GM12801 (cell line): ENCODE measurements around the gene ODAD4.

ENCODE experiments used
- TF ChIP-seq, protein P1 (sequence below): IDR thresholded peaks from one replicate; pipeline ENCODE4 v1.5.1; 2011; ENCODE audit warnings: control low read depth; ENCODE audit not compliant: insufficient read length; ENCODE audit errors: extremely low read depth

ODAD4 gene

DNA sequence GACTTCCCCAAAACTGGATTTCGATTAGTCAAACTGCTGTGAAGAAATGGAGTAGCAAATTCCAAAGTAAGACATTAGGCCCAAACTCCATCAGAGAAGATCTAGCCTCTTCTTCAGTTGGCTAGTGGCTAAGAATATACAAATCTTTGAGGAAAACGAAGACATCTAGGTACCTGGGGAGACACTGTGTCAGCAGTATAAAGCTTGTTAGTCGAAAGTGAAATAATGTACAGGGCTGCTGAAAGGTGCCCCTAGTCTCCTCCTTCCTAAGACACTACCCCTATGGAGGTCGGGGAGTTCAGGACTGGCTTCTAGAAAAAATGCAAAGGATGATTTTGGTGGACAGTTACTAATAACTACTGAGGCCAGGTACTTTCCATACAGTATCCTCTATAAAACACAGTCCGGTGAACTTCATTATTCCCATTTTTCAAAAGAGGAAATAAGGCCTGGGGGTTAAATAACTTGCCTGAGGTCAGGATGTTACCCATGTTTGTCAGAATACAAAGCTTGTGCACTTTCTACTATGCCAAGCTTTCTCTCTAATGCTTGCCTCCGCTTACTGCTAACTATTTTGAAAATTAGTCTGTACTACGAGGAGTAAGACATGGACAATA lies 71.9 kb downstream of the ODAD4 start:
- TF ChIP-seq, protein P1, sequence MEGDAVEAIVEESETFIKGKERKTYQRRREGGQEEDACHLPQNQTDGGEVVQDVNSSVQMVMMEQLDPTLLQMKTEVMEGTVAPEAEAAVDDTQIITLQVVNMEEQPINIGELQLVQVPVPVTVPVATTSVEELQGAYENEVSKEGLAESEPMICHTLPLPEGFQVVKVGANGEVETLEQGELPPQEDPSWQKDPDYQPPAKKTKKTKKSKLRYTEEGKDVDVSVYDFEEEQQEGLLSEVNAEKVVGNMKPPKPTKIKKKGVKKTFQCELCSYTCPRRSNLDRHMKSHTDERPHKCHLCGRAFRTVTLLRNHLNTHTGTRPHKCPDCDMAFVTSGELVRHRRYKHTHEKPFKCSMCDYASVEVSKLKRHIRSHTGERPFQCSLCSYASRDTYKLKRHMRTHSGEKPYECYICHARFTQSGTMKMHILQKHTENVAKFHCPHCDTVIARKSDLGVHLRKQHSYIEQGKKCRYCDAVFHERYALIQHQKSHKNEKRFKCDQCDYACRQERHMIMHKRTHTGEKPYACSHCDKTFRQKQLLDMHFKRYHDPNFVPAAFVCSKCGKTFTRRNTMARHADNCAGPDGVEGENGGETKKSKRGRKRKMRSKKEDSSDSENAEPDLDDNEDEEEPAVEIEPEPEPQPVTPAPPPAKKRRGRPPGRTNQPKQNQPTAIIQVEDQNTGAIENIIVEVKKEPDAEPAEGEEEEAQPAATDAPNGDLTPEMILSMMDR, result no peak

DNA sequence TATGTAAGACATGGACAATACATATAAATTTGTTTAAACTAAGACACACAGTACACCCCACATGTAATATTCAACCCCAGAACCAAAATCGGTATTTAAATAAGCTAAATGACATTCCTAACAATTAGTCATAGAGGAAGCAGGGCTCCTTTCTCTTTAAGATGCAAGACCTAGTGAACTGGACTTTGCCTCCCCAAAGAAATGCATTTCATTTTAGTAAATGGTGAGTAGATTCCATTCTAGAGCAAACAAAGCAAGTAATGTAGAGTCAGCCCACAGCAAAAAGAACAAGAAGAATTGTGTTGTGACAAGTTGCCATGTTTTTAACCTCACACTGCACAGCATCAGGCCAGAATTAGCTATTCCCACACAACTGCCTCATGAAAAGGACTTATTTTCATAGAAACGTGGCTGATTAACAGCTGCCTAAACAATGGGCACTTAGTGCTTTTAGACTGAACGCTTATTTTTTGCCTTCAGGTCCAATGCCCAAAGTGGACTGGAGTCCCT lies 72.4 kb downstream of the ODAD4 start:
- TF ChIP-seq, protein P1, result no peak

DNA sequence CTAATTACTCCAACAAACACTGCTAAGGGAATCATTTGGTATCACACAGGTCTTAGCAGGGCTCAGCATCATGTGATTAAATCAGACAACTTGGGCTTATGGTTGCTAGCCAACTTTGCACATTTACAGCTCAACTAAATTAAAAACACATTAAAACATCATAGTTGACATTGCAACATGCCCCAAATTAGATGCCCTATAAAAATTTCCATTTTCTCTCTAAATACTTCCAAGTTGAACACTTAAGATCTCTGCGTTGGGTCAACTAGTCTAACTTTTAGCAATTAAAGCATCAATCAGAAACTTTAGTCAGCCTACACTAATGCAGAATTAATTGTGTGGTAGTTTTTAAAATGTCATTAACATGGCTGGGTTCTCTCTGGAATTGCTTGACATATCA lies 74.7 kb downstream of the ODAD4 start:
- TF ChIP-seq, protein P1, result no peak

DNA sequence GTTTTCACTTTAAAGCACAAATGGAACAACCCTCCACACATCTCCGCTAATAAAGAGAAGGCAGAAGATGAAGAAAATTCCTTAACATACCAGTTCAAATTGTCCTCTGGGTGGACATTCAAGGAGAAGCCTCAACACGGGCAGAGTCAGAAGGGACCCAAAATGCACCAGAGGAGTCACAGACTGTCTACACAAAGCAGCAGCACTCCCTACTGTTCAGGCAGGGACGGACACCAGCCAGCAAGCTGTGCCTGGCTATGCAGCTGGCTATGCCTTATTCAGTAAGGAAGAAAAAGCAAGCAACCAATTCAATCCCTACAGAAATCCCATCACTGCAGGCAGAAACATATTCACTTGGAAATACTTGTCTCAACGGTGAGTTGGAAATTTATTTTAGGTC lies 78.8 kb downstream of the ODAD4 start:
- TF ChIP-seq, protein P1, result no peak

DNA sequence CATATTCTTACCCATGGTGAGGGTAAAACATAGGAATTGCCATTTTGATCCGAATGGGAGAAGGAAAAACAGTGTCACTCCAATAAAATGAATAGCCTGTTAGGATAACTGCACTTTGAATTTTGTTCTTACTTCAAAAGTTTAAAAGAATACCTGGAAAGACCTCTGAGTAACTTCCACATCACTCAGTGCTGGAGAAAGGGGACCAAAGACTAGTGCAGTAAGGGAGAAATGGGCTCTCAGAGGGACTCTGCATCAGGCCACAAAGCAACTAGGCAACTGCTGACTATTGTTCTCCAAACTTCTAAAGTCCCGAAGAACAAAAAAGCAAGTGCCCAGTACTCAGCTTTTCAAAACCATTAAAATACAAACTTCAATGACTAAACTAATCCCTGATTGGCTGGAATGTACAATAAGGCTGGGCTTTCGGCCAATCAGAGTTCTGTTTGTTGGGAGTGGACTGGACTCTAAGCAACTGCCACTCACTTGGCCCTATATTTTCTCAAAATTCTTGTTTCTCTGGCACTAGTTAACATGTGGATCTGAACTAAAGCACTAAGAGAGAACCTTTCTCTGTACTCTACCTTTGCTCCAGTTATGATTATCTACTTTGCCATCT lies 80.6 kb downstream of the ODAD4 start:
- TF ChIP-seq, protein P1, result no peak
